H1 (cell line): ENCODE data around the gene ZFYVE1. TPM values are rescaled to one million over a fixed set of nuclear protein-coding genes. Genes with fewer than 3 reads are reported as not detected.

Source experiments
- CTCF ChIA-PET: fragments of 300-600 bp; sonication (Branson Sonifier 250); formaldehyde crosslinking; loops from one replicate; lab custom pipeline; 2021; ENCODE audit not compliant: partially characterized antibody; lab: Charles Lee
- POLR2A ChIA-PET: fragments of 300-600 bp; sonication (Branson Sonifier 250); formaldehyde crosslinking; loops from one replicate; lab custom pipeline; 2021; ENCODE audit warnings: inconsistent platforms; ENCODE audit not compliant: partially characterized antibody; lab: Charles Lee
- DNase-seq, 2 experiments: peaks; one replicate each; pipeline versions ENCODE4 v3.0.0 to v3.0.0-alpha.2; 2010 to 2022; ENCODE audit warnings: low spot score in 2 of 2, low read depth in 1 of 2, mixed read lengths in 1 of 2
- FAIRE-seq: peaks from 2 replicates; lab custom pipeline; 2011; peaks lifted over from hg19 to GRCh38; lab: Jason Lieb, UNC
- H2AFZ ChIP-seq: 2 replicates; pipeline ENCODE4 v1.8.1; 2012; ENCODE audit warnings: low read length, inconsistent platforms
- H2AK5ac ChIP-seq: 2 replicates; pipeline ENCODE4 v1.6.1; 2013; ENCODE audit warnings: low read depth, low read length
- H2BK120ac ChIP-seq: replicated peaks from 2 replicates; pipeline ENCODE3; 2013; ENCODE audit warnings: low read depth, low read length, inconsistent platforms
- H2BK12ac ChIP-seq: 2 replicates; pipeline ENCODE4 v1.6.1; 2013; ENCODE audit warnings: low read depth, low read length
- H2BK15ac ChIP-seq: 2 replicates; pipeline ENCODE4 v1.6.1; 2013; ENCODE audit warnings: low read length
- H2BK20ac ChIP-seq: 2 replicates; pipeline ENCODE4 v1.6.1; 2013; ENCODE audit warnings: low read length
- H2BK5ac ChIP-seq: 2 replicates; pipeline ENCODE4 v1.6.1; 2013; ENCODE audit warnings: low read depth, low read length
- H3K14ac ChIP-seq: 2 replicates; pipeline ENCODE4 v1.6.1; 2013; ENCODE audit warnings: inconsistent platforms; ENCODE audit not compliant: insufficient read length
- H3K18ac ChIP-seq: 2 replicates; pipeline ENCODE4 v1.6.1; 2013; ENCODE audit warnings: low read length; ENCODE audit errors: extremely low read depth
- H3K23ac ChIP-seq: 2 replicates; pipeline ENCODE4 v1.6.1; 2013; ENCODE audit warnings: inconsistent platforms; ENCODE audit not compliant: insufficient read length
- H3K23me2 ChIP-seq: 2 replicates; pipeline ENCODE4 v1.6.1; 2013; ENCODE audit warnings: low read depth, low read length
- H3K27ac ChIP-seq: 2 replicates; pipeline ENCODE4 v1.6.1; 2011; ENCODE audit warnings: low read depth, low read length, inconsistent platforms
- H3K27me3 ChIP-seq, 4 experiments: replicated peaks in 1 of 4; 1 replicate in 1 of 4; 2 replicates in 3 of 4; pipeline versions ENCODE4 v1.6.1 to v1.8.1; 2011 to 2013; ENCODE audit warnings: low read length in 3 of 4, mild to moderate bottlenecking in 3 of 4, inconsistent platforms in 2 of 4, mixed read lengths in 2 of 4, moderate library complexity in 1 of 4; ENCODE audit not compliant: control insufficient read depth in 3 of 4, insufficient read depth in 3 of 4; ENCODE audit errors: extremely low read depth in 1 of 4
- H3K36me3 ChIP-seq, 4 experiments: 2 replicates each; pipeline versions ENCODE4 v1.6.1 to v1.8.1; 2011 to 2013; ENCODE audit warnings: mild to moderate bottlenecking in 4 of 4, low read length in 3 of 4, moderate library complexity in 2 of 4, control low read depth in 1 of 4, inconsistent platforms in 1 of 4; ENCODE audit not compliant: insufficient read depth in 4 of 4, control insufficient read depth in 2 of 4
- H3K4ac ChIP-seq: replicated peaks from 2 replicates; pipeline ENCODE3; 2013; ENCODE audit warnings: low read length, low read depth, mixed read lengths, inconsistent platforms; ENCODE audit not compliant: insufficient read length
- H3K4me1 ChIP-seq, 4 experiments: replicated peaks in 1 of 4; 1 replicate in 1 of 4; 2 replicates in 3 of 4; pipeline versions ENCODE4 v1.6.1 to v1.8.1; 2011 to 2013; ENCODE audit warnings: low read length in 3 of 4, inconsistent platforms in 2 of 4, mixed read lengths in 1 of 4; ENCODE audit not compliant: insufficient read depth in 4 of 4, control insufficient read depth in 3 of 4
- H3K4me2 ChIP-seq, 2 experiments: 2 replicates each; pipeline versions ENCODE4 v1.6.1 to v1.8.1; 2011 to 2013; ENCODE audit warnings: low read depth in 2 of 2, low read length in 2 of 2, control low read depth in 1 of 2, inconsistent platforms in 1 of 2, mild to moderate bottlenecking in 1 of 2; ENCODE audit not compliant: insufficient read depth in 1 of 2
- H3K4me3 ChIP-seq, 4 experiments: fragments of 200-600, 300-600 bp in 1 of 4; sonication (generic), shearing (Covaris generic), sonication (Bioruptor Twin) in 1 of 4; 2 replicates each; pipeline versions ENCODE4 v1.5.1 to v1.8.1; 2011 to 2016; ENCODE audit warnings: low read length in 4 of 4, low read depth in 3 of 4, control low read depth in 2 of 4, inconsistent platforms in 2 of 4, mild to moderate bottlenecking in 2 of 4, mixed read lengths in 1 of 4, moderate library complexity in 1 of 4; ENCODE audit not compliant: insufficient read depth in 2 of 4; ENCODE audit errors: extremely low read depth in 1 of 4
- H3K56ac ChIP-seq: replicated peaks from 2 replicates; pipeline ENCODE3; 2013; ENCODE audit warnings: low read depth, mild to moderate bottlenecking, mixed read lengths, low read length, inconsistent platforms; ENCODE audit not compliant: insufficient read length
- H3K79me1 ChIP-seq: 2 replicates; pipeline ENCODE4 v1.6.1; 2013; ENCODE audit warnings: low read depth, low read length, control low read depth
- H3K79me2 ChIP-seq, 2 experiments: 2 replicates each; pipeline versions ENCODE4 v1.6.1 to v1.8.1; 2012 to 2013; ENCODE audit warnings: low read length in 2 of 2, mild to moderate bottlenecking in 2 of 2, inconsistent platforms in 1 of 2; ENCODE audit not compliant: insufficient read depth in 2 of 2, control insufficient read depth in 1 of 2
- H3K9ac ChIP-seq, 4 experiments: replicated peaks in 1 of 4; 1 replicate in 1 of 4; 2 replicates in 3 of 4; pipeline versions ENCODE4 v1.6.1 to v1.8.1; 2011 to 2013; ENCODE audit warnings: low read depth in 3 of 4, low read length in 3 of 4, control low read depth in 2 of 4, mild to moderate bottlenecking in 2 of 4, moderate library complexity in 2 of 4, inconsistent platforms in 1 of 4; ENCODE audit errors: extremely low read depth in 1 of 4
- H3K9me3 ChIP-seq, 2 experiments: 2 replicates each; pipeline versions ENCODE4 v1.6.1 to v1.8.1; 2012 to 2013; ENCODE audit warnings: mild to moderate bottlenecking in 2 of 2, moderate library complexity in 2 of 2, control low read depth in 1 of 2, inconsistent platforms in 1 of 2, low read depth in 1 of 2, low read length in 1 of 2, mixed read lengths in 1 of 2; ENCODE audit not compliant: insufficient read depth in 2 of 2
- H4K20me1 ChIP-seq, 2 experiments: replicated peaks in 1 of 2; 2 replicates each; pipeline versions ENCODE3 to v1.8.1; 2011 to 2013; ENCODE audit warnings: inconsistent platforms in 2 of 2, low read length in 2 of 2, mild to moderate bottlenecking in 1 of 2; ENCODE audit not compliant: insufficient read depth in 2 of 2, control insufficient read depth in 1 of 2
- H4K5ac ChIP-seq: 2 replicates; pipeline ENCODE4 v1.6.1; 2013; ENCODE audit warnings: low read length, low read depth, mixed read lengths, inconsistent platforms; ENCODE audit not compliant: insufficient read length
- H4K8ac ChIP-seq: 2 replicates; pipeline ENCODE4 v1.8.0; 2013; ENCODE audit warnings: mild to moderate bottlenecking, moderate library complexity, low read length, inconsistent platforms; ENCODE audit not compliant: insufficient read depth; ENCODE audit errors: extremely low read depth
- H4K91ac ChIP-seq: replicated peaks from 2 replicates; pipeline ENCODE3; 2013; ENCODE audit warnings: low read length, mixed read lengths, inconsistent platforms; ENCODE audit not compliant: insufficient read length
- RBBP5 ChIP-seq: IDR thresholded peaks from 2 replicates; pipeline ENCODE4 v1.7.1; 2012; ENCODE audit warnings: low read depth, mild to moderate bottlenecking, inconsistent platforms, low read length, moderate library complexity, borderline replicate concordance
- SIRT6 ChIP-seq: IDR thresholded peaks from one replicate; pipeline ENCODE4 v1.7.1; 2012; ENCODE audit warnings: low read length, inconsistent platforms
- WGBS, 2 experiments: shearing (Covaris generic) in 1 of 2; methylation state at CpG; one replicate each; pipeline versions ENCODE4 v1.1.6 to v1.1.7; 2013 to 2015; ENCODE audit warnings: low lambda C conversion rate in 2 of 2, mixed read lengths in 2 of 2, inconsistent platforms in 1 of 2, low coverage in 1 of 2, missing lambda C conversion rate in 1 of 2; ENCODE audit not compliant: insufficient replicate concordance in 2 of 2, insufficient coverage in 1 of 2, insufficient read length in 1 of 2; ENCODE audit errors: extremely low coverage in 1 of 2, missing lambda C conversion rate in 1 of 2; 5-methylcytosine and 5-hydroxymethylcytosine counted together
- polyA plus RNA-seq, 7 experiments: library from polyadenylated mRNA; depleted of rRNA in 3 of 7; stranded (reverse) in 5 of 7; unstranded in 2 of 7; fragments of >200 nt in 5 of 7; fragments of 200-250 nt in 2 of 7; gene quantifications; 1 replicate in 5 of 7; 2 replicates in 1 of 7; 4 replicates in 1 of 7; pipeline versions ENCODE4 v1.2.1 to v1.2.3, GENCODE V29; 2011 to 2013; ENCODE audit warnings: missing spikeins in 2 of 7, mixed read lengths in 2 of 7
- total RNA-seq: library from RNA; stranded (reverse); fragmentation: NEBNext Ultra II Directional; extraction: Animal tissue kit (Norgen Biotek cat#: 25700); gene quantifications from 2 replicates; pipeline ENCODE4 v1.2.1, GENCODE V29; 2021
- TF ChIP-seq, protein P1 (sequence below): IDR thresholded peaks from 2 replicates; pipeline ENCODE4 v1.6.1; 2012; ENCODE audit warnings: inconsistent platforms

ZFYVE1 gene
- total and polyA plus RNA-seq, 2 of the 8 experiments (the other 6 are each of a cell fraction or from before 2014, with no cell fraction given), result 9.8 to 12.5 TPM

DNA sequence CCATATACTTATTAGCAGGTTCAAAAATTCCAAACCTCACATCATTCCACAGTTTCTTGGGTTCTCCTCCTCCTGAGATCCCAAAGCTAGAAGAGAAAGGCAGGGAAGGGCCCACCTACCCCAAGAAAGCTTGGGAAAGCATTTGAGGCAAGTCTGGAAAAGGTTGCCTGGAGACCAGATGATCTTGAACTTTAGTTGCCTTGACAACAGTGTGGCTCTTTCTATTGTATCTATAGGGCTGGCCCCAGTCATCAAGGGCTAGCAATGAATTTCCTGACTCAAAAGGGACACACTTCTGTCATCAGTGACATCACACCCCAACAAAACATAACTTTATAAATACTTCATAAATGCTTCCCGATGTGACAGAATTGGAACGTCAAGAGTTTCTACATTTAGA is 40.0 kb downstream of the ZFYVE1 start:
- H3K56ac ChIP-seq, result no peak overlapping the region
- H3K23me2 ChIP-seq, result no peaks in the 10 kb centered on the region
- TF ChIP-seq, protein P1, sequence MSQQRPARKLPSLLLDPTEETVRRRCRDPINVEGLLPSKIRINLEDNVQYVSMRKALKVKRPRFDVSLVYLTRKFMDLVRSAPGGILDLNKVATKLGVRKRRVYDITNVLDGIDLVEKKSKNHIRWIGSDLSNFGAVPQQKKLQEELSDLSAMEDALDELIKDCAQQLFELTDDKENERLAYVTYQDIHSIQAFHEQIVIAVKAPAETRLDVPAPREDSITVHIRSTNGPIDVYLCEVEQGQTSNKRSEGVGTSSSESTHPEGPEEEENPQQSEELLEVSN, result no peak
- TF ChIP-seq SIRT6 (no peak), RBBP5 (no peak)
- DNase-seq (no peak), FAIRE-seq (no peak)
- H2BK120ac ChIP-seq, result no peak overlapping the region
- no peak overlapping the region for H3K14ac ChIP-seq
- no peaks in the 10 kb centered on the region for H4K20me1 ChIP-seq
- no peak overlapping the region for H4K91ac ChIP-seq
- H3K23ac ChIP-seq, result no peak overlapping the region
- peaks cover 0 to 4% (median 0%) of the 10 kb centered on the region in 4 experiments; a peak in 2 of 8 replicates for H3K36me3 ChIP-seq
- no peak overlapping the region for H2AFZ ChIP-seq
- no peaks in the 10 kb centered on the region for H3K4me1 ChIP-seq
- H4K8ac ChIP-seq, result no peak overlapping the region
- H2BK15ac ChIP-seq, result no peak overlapping the region
- H3K79me1 ChIP-seq, result no peaks in the 10 kb centered on the region
- H2BK12ac ChIP-seq, result no peak overlapping the region
- no peak overlapping the region for H2BK20ac ChIP-seq
- no peak overlapping the region for H3K4me3 ChIP-seq
- H3K4me2 ChIP-seq, result no peak overlapping the region
- H3K79me2 ChIP-seq, result no peaks in the 10 kb centered on the region
- H2AK5ac ChIP-seq, result no peak overlapping the region
- H3K27ac ChIP-seq, result no peak overlapping the region
- H3K9me3 ChIP-seq, result no peaks in the 10 kb centered on the region
- H3K18ac ChIP-seq, result no peak overlapping the region
- H3K27me3 ChIP-seq, result no peaks in the 10 kb centered on the region
- WGBS, 2 experiments, result 100% methylated on average over 2 of the region's 2 CpGs; no CpG with 5 or more reads in 1 of the 2 experiments
- H3K4ac ChIP-seq, result no peak overlapping the region
- H2BK5ac ChIP-seq, result no peak overlapping the region
- ChIA-PET POLR2A (interaction anchor here (0.7 to 1.2 kb wide), 2 partner anchors 77 to 307 kb away, joined by 3 to 4 read pairs; no protein-coding TSS in a partner anchor), CTCF (interaction anchor here (1.3 kb wide), 2 partner anchors 11 kb away, joined by 5 read pairs; no protein-coding TSS in a partner anchor)
- no peak overlapping the region for H4K5ac ChIP-seq
- no peak overlapping the region for H3K9ac ChIP-seq
